CD4-positive, alpha-beta T cell treated with Interleukin-17A for 1 hour (primary cell): ENCODE measurements around the gene TRIM77.
"Not testable (repeated sequence)": the region's sequence is repeated elsewhere in the genome, so short reads cannot be mapped to it uniquely, and the experiment has no call there.

ENCODE experiments used
- DNase-seq: peaks from one replicate; pipeline ENCODE4 v3.0.0-alpha.2; 2020

TRIM77 gene

GRCh38 chr11:89709999-89710398 is at the start of gene TRIM77:
Gene TRIM77, plus strand, starts transcription at chr11:89710299. Its CDS starts 0 bp downstream, at chr11:89710299.
- DNase-seq, result not testable (repeated sequence)

- DNase-seq, result no peak
Measured at GRCh38 chr11:89667001-89667400, 43.1 kb upstream of the TRIM77 start.

GRCh38 chr11:89668158-89668557 is 41.9 kb upstream of the TRIM77 start:
- not testable (repeated sequence) for DNase-seq

GRCh38 chr11:89669586-89669985 is 40.5 kb upstream of the TRIM77 start:
- not testable (repeated sequence) for DNase-seq

- not testable (repeated sequence) for DNase-seq
Measured at GRCh38 chr11:89669993-89670669, 40.0 kb upstream of the TRIM77 start.

GRCh38 chr11:89672547-89672946 is 37.6 kb upstream of the TRIM77 start:
- DNase-seq, result not testable (repeated sequence)

GRCh38 chr11:89673380-89673779 is 36.7 kb upstream of the TRIM77 start:
- DNase-seq, result not testable (repeated sequence)

- DNase-seq, result not testable (repeated sequence)
Measured at GRCh38 chr11:89675383-89675782, 34.7 kb upstream of the TRIM77 start.

GRCh38 chr11:89675948-89676347 is 34.2 kb upstream of the TRIM77 start:
- DNase-seq, result not testable (repeated sequence)

- DNase-seq, result not testable (repeated sequence)
Measured at GRCh38 chr11:89707080-89707479, 3.0 kb upstream of the TRIM77 start.

GRCh38 chr11:89724866-89725498 is 14.9 kb downstream of the TRIM77 start:
- not testable (repeated sequence) for DNase-seq

- not testable (repeated sequence) for DNase-seq
Measured at GRCh38 chr11:89730215-89730614, 20.1 kb downstream of the TRIM77 start.

GRCh38 chr11:89736566-89736965 is 26.5 kb downstream of the TRIM77 start:
- no peak for DNase-seq

- DNase-seq, result no peak
Measured at GRCh38 chr11:89737116-89737515, 27.0 kb downstream of the TRIM77 start.

- not testable (repeated sequence) for DNase-seq
Measured at GRCh38 chr11:89741406-89741805, 31.3 kb downstream of the TRIM77 start.

GRCh38 chr11:89744158-89744557 is 34.1 kb downstream of the TRIM77 start:
- not testable (repeated sequence) for DNase-seq

GRCh38 chr11:89750822-89751221 is 40.7 kb downstream of the TRIM77 start:
- not testable (repeated sequence) for DNase-seq
